Measurements from ENCODE around the gene SPTBN1.

GRCh38 chr2:54680397-54681041, 224.4 kb downstream of the SPTBN1 start:
- TF ChIP-seq CTCF (conservative IDR thresholded peaks at IDR 0.05; ENCODE audit: low read depth in 2 of 2): no peak
- TF ChIP-seq EZH2 (IDR thresholded peaks at IDR 0.05; ENCODE audit: low read depth, unreplicated experiment): no peak
- no peak for TF ChIP-seq REST (IDR thresholded peaks at IDR 0.05; ENCODE audit: unreplicated experiment)
- TF ChIP-seq POLR2AphosphoS5 (IDR thresholded peaks at IDR 0.05; ENCODE audit: low read depth): no peak
- TF ChIP-seq EZH2phosphoT487 (IDR thresholded peaks at IDR 0.05; ENCODE audit: unreplicated experiment): no peak
- TF ChIP-seq ZNF114 (CRISPR knock-in tag; IDR thresholded peaks at IDR 0.05): no peak
- no peak for TF ChIP-seq NANOG (IDR thresholded peaks at IDR 0.05; ENCODE audit: borderline replicate concordance)
- TF ChIP-seq STAT1 (IDR thresholded peaks at IDR 0.05; ENCODE audit: unreplicated experiment): no peak

Data from GM23338 (cell line).